Thyroid gland (tissue), 4 donors: ENCODE data around the gene FAM20A.

Experiments
- CTCF ChIP-seq, 6 experiments: fragments of 200-600 bp in 3 of 6; fragments of 450-650 bp in 3 of 6; sonication (generic) in 3 of 6; IDR thresholded peaks; one replicate each; pipeline ENCODE4 v1.5.1; 2016 to 2019; ENCODE audit warnings: antibody characterized with exemption in 6 of 6, mild to moderate bottlenecking in 2 of 6, inconsistent platforms in 1 of 6, moderate library complexity in 1 of 6
- POLR2A ChIP-seq, 2 donors: fragments of 450-650 bp; IDR thresholded peaks; one replicate each; pipeline ENCODE4 v1.6.1; 2017; ENCODE audit warnings: antibody characterized with exemption in 2 of 2, mild to moderate bottlenecking in 2 of 2, moderate library complexity in 1 of 2

- no peak for TF ChIP-seq CTCF (IDR thresholded peaks at IDR 0.05)
- TF ChIP-seq POLR2A (IDR thresholded peaks at IDR 0.05), result no peak
These were observed 19.9 kb upstream of the FAM20A start for GRCh38 chr17:68621065-68621464.
